Ureter (tissue), 1 donor: ENCODE results near the gene MAP2K6. TPM values are rescaled to one million over a fixed set of nuclear protein-coding genes. Genes with fewer than 3 reads are reported as not detected.

ENCODE experiments used
- DNase-seq: peaks from one replicate; pipeline ENCODE4 v3.0.0-alpha.2; 2020; ENCODE audit warnings: low spot score
- total RNA-seq: library from RNA; stranded (reverse); gene quantifications from one replicate; pipeline ENCODE4 v1.2.4, GENCODE V29; 2023
- donor health status: DM: yes; HTN: yes; CAD: no.

Gene MAP2K6
- total RNA-seq, 1 donor from 2014 or later, result 10.6 TPM

DNA sequence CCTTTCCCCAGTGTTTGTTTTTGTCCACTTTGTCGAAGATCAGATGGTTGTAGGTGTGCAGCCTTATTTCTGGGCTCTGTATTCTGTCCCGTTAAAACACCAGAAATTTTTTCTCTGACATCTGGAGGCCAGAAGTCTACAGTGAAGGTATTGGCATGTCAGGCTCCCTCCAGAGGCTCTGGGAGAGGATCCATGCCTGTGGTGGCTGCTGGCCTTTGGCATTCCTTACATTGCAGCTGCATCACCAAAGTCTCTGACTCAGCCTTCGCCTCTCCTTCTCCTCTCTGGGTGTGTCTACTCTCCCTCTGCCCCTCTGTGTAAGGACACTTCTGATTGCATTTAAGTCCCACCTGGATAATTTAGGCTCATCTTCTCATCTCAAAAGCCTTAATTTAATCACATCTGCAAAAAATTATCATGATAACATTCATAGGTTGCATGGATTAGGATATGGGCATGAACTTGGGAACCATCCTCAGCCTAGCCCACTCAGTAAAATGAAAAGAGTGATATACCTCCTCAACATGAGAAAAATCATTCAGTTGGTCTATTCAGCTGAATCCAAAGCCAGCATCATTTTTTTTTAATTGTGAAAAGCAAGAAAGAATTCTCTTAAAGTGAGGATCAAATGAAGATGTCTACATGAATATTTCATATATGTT, 78.0 kb downstream of the MAP2K6 start:
- DNase-seq, result no peak

DNA sequence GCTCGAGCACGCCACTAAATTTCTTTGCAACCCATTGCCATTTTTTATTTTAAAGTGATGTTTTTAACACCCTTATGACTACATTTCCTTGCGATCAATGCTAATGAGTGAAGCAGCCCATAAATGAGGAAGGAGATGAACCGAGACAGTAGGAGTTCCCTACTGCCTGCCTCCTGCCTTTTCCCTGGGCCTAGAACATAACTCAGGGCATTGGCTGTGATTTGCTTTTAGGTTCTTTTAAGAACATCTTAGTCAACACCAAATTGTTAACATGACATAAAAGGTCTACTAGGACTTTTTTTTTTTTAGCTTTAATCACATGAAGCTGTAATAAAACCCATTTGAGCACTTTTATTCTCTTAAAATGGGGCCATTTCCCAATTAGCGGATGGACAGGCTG, 81.3 kb downstream of the MAP2K6 start:
- DNase-seq, result no peak

DNA sequence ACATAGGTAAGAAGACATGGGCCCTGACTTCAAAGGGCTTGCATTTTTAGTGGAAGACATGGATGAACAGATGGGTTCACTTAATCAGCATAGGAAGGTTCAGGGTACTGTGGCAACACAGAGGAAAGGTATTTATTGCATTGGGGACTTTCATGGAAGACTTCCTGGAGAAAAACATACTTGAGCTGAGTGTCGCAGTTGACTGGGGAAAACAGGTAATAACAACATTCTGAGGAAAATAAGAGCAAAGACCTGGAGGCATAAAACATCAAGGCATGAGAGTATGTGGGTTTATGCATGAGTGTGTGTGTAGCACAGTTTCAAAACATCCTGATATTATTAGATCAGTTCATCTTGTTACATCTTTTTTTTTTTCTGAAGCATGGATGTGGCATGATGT, 82.7 kb downstream of the MAP2K6 start:
- no peak for DNase-seq

DNA sequence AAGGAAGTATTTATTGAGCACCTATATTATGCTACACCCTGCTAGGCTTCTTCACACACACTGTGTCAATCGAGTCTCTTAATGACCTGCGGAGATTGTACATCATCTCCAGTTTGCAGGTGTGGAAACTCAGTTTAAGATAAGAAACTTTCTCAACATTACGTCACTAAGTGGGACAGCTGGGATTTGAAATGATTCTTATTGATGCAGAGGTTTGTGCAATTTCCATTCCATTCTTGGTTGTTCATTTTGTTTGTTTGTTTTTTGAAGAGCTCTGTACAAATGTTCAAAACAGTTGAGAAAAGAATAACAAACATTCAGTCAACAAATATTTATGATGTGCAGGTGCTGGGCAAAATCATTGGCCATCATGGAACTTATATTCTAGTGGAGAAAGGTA, 84.8 kb downstream of the MAP2K6 start:
- no peak for DNase-seq

- no peak for DNase-seq
These were observed 86.5 kb downstream of the MAP2K6 start for GRCh38 chr17:69500911-69501429.

- peak; percentile 48 for DNase-seq
These were observed 87.3 kb downstream of the MAP2K6 start for GRCh38 chr17:69501591-69502468.

DNA sequence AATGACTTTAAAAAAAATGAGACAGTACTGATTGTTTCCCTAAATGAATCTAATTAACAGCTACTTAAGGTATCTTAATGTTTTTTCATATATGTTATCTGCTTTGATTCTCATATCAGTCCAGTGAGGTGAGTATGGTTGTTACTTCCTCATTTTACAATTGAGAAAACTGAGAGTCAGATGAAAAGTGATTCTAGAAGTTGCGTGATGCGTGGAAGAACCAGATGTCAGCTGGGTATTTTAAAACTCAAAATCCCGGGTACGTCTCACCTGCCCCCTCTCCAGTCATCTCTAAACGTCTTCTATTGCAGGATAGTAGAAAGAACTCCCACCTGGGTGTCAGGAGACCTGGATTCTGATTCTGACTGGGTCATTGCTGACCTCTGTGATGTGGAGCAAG, 89.2 kb downstream of the MAP2K6 start:
- DNase-seq, result no peak

DNA sequence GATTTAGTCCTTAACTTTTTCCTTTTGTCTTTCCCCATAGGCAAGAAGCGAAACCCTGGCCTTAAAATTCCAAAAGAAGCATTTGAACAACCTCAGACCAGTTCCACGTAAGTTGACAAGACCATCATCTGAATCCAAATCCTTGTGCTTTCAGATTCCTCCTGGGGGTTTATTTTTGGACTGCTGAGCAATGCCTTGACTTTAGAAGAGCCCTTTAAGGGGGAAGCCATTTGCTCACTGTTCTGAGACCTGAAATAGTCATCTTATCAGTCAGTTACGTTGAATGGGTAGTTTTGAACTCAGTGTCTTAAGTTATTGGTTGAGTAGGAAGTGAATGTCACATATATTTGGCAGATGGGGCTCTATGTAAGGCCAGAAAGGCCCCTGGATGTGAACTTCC, 91.2 kb downstream of the MAP2K6 start:
- DNase-seq, result no peak

DNA sequence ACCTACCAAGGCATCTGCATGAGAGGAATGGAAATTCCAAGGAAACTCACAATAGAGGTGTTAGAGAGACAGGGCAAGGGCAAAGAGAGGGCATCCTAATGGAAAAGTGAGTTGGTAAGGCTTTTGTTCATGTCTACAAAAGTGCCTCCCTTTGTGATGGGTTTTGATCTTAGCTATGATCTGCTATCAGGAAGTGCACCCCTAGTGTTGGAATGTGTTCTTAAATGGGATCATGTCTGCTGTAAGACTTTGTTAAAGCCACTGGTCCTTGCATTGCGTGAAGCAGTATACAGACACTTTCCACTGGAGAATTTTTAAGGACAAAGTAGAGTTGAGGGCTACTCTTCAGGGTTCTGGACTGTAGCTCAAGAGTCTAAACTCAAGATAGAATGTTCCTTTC, 92.0 kb downstream of the MAP2K6 start:
- DNase-seq, result no peak

DNA sequence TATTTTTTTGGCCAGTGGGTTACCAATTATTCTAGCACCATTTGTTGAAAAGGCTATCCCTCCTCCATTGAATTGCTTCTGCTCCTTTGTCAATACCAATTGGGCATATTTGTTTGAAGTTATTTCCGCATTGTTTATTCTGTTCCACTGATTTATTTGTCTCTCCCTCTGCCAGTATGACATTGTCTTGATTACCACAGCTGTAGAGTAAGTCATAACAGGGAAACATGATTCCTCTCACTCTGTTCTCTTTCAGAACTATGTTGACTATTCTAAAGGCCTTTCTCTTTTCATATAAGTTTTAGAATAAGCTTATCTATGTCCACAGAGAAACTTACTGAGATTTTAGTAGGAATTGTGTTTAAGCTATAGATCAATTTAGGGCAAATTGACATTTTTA, 94.3 kb downstream of the MAP2K6 start:
- DNase-seq, result no peak

GRCh38 chr17:69511250-69511649, 96.8 kb downstream of the MAP2K6 start:
- no peak for DNase-seq

GRCh38 chr17:69512946-69513345, 98.4 kb downstream of the MAP2K6 start:
- DNase-seq, result no peak

DNA sequence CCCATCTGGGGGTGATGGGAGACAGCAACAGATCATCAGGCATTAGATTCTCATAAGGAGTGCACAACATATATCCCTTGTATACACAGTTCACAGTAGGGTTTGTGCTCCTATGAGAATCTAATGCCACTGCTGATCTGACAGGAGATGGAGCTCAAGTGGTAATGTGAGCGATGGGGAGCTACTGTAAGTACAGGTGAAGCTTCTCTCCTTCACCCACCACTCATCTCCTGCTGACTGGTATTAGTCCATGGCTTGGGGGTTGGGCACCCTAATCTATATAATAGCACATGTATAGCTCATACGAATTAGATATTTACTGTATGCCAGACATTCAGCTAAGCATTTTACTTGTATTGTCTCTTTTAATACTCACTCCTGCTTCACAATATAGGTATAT, 101.7 kb downstream of the MAP2K6 start:
- no peak for DNase-seq

- no peak for DNase-seq
These were observed 102.4 kb downstream of the MAP2K6 start for GRCh38 chr17:69516911-69517310.

- no peak for DNase-seq
These were observed 104.5 kb downstream of the MAP2K6 start for GRCh38 chr17:69518951-69519350.

GRCh38 chr17:69523244-69523861, 108.9 kb downstream of the MAP2K6 start:
- DNase-seq, result peak; percentile 48

- no peak for DNase-seq
These were observed 110.4 kb downstream of the MAP2K6 start for GRCh38 chr17:69524854-69525253.

GRCh38 chr17:69525920-69526841, 111.7 kb downstream of the MAP2K6 start:
- peak; percentile 53 for DNase-seq

DNA sequence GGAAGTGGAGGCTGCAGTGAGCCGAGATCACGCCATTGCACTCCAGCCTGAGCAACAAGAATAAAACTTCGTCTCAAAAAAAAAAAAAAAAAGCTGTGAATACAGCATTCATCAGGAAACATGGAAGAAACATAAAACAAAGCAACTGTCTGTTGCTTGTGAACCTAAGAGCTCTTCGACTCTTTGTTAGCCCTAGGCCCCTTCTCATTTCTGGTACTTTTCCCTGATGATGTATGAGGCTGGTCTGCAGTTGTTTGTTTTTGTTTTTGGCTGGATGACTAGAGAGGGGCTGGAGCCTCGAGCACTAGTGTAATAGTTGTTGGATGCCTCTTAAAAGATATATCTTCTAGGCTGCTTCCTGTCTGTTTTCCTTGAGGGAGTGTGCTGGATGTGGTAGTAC, 113.5 kb downstream of the MAP2K6 start:
- no peak for DNase-seq

GRCh38 chr17:69533481-69534234, 119.2 kb downstream of the MAP2K6 start:
- no peak for DNase-seq

DNA sequence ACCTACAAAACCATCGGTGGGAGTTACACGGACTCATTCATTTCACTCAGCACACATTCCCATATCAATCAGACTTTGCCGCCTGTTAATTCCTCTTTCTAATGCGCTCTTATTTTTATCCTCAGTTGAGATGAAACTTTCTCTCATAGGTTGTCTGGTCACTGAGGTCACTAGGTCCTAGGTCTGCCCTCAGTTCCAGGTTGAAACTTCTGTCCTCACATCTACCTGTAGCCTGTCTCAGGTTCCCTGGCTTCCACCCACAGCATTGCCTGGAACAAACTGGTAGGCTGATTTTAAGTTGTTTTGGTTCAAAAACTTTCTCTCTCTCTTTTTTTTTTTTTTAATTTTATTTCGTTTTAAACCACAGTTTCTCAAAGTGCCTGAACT, 119.7 kb downstream of the MAP2K6 start:
- DNase-seq, result no peak
